K562 treated with DMSO at 1 percent for 12 hours (cell line): ENCODE measurements around the gene ILRUN. TPM values are rescaled to one million over a fixed set of nuclear protein-coding genes. Genes with fewer than 3 reads are reported as not detected.

ENCODE experiments used
- total RNA-seq: library from RNA; unstranded; fragments of 300-600 nt; gene quantifications from 2 replicates; pipeline ENCODE4 v1.2.3, GENCODE V29; 2022; ENCODE audit not compliant: insufficient read depth

ILRUN gene
- 60.6 and 126 TPM in 2 replicates for total RNA-seq

DNA sequence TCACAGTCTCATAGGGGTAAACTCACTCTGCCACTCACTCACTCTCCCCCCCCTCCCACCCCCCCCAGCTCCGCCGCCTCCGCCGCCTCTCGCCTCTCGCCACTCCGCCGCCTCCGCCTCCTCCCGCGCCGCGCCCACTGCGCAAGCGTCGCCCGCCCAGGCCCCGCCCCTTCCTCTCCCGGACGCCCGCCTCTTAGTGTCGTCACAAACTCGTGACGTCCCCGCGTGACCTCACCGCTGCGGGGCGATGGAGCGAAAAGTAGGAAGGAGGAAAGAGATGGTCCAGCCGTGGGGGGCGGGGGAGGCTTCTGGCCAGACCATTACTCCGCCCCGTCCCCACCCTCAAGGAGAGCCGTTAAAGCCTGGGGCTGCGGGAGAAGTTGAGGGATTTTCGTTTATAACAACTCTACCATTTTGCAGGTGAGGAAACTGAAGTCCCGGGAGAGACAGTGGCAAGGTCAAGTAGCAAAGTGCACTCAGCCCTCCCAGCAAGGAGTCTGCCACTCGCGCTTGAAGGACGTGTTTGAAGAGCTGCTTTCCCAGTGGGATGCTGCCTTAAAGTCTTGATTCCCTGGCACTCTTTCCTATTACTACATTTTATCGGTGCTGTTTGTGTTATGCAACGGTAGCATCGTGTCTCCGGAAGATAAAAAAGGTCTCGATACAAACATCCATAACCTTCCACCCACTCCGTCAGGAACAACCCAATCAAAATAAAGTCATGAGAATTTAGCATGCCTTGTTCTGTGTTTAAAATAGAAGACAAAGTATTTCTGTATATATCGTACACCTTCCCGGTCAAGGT is at the start of gene ILRUN:
ILRUN (minus strand) TSS at position 29 of the 805 bp plus-strand sequence. CDS start 164 bp downstream, outside the sequence.

Other genes starting within 250 kb of the ILRUN start
- gene PACSIN1, start 230.7 kb downstream of the ILRUN start, total RNA-seq, result 0.66 and 1.5 TPM in 2 replicates
- gene SPDEF, start 140.4 kb downstream of the ILRUN start, total RNA-seq, result not detected in 2 replicates
- 312 and 367 TPM in 2 replicates for gene SNRPC, start 60.7 kb upstream of the ILRUN start, total RNA-seq
- 4.1 and 25.8 TPM in 2 replicates for gene BLTP3A, start 95.3 kb upstream of the ILRUN start, total RNA-seq
- gene TAF11, start 191.3 kb upstream of the ILRUN start, total RNA-seq, result 42.5 and 57.9 TPM in 2 replicates
- 6.0 and 16.5 TPM in 2 replicates for gene ANKS1A, start 192.5 kb upstream of the ILRUN start, total RNA-seq